Thoracic aorta (tissue), 2 donors: Measurements from ENCODE around the gene PTPRM. TPM values are rescaled to one million over a fixed set of nuclear protein-coding genes. Genes with fewer than 3 reads are reported as not detected.

Experiments used
- ATAC-seq: fragments of 150-250 bp; one replicate; pipeline ENCODE4 v1.8.0; 2017; ENCODE audit warnings: low read depth; ENCODE audit not compliant: insufficient number of reproducible peaks, low FRiP score
- DNase-seq: peaks from one replicate; pipeline ENCODE4 v3.0.0-alpha.2; 2020; ENCODE audit warnings: low spot score
- H3K27ac ChIP-seq, 2 donors: fragments of 200-600 bp; sonication (generic); 1 replicate in 1 of 2; 2 replicates in 1 of 2; pipeline ENCODE4 v1.5.1; 2016; ENCODE audit warnings: mild to moderate bottlenecking in 2 of 2, moderate library complexity in 2 of 2
- H3K27me3 ChIP-seq: fragments of 200-600 bp; sonication (generic); replicated peaks from 2 replicates; pipeline ENCODE4 v1.6.0; 2016; ENCODE audit warnings: mild to moderate bottlenecking; ENCODE audit not compliant: insufficient read depth
- H3K36me3 ChIP-seq: fragments of 200-600 bp; sonication (generic); one replicate; pipeline ENCODE4 v1.5.1; 2016
- H3K4me1 ChIP-seq, 2 donors: fragments of 200-600 bp; sonication (generic); 1 replicate in 1 of 2; 2 replicates in 1 of 2; pipeline versions ENCODE4 v1.5.1 to v1.6.0; 2016; ENCODE audit warnings: low read depth in 2 of 2, mild to moderate bottlenecking in 1 of 2; ENCODE audit not compliant: control insufficient read depth in 1 of 2
- H3K4me3 ChIP-seq: fragments of 200-600 bp; sonication (generic); 2 replicates; pipeline ENCODE4 v1.5.1; 2016; ENCODE audit warnings: mild to moderate bottlenecking
- H3K9me3 ChIP-seq: fragments of 200-600 bp; sonication (generic); 2 replicates; pipeline ENCODE4 v1.5.1; 2016
- CTCF ChIP-seq: fragments of 200-600 bp; sonication (generic); IDR thresholded peaks from one replicate; pipeline ENCODE4 v1.5.1; 2019; ENCODE audit warnings: antibody characterized with exemption
- total RNA-seq, 2 donors: library from RNA; depleted of rRNA; stranded (reverse); fragments of >200 nt; gene quantifications; one replicate each; pipeline versions ENCODE4 v1.1.0 to v1.2.3, GENCODE V29; 2016

Gene PTPRM
- total RNA-seq, 2 donors from 2014 or later = 90.3 to 102 TPM

- H3K27ac ChIP-seq = no peak overlapping the region
- H3K27me3 ChIP-seq = no peaks in the 10 kb centered on the region
- no peaks in the 10 kb centered on the region for H3K4me1 ChIP-seq
- ATAC-seq (no peak), DNase-seq (no peak)
- no peak for TF ChIP-seq CTCF
- no peaks in the 10 kb centered on the region for H3K9me3 ChIP-seq
- H3K36me3 ChIP-seq = no peaks in the 10 kb centered on the region
- H3K4me3 ChIP-seq = no peak overlapping the region
These were observed 444.2 kb downstream of the PTPRM start for GRCh38 chr18:8011361-8011760.

- no peak for TF ChIP-seq CTCF
- Histone ChIP-seq H3K4me1 (no peaks in the 10 kb centered on the region), H3K27ac (no peak overlapping the region), H3K9me3 (no peaks in the 10 kb centered on the region), H3K4me3 (no peak overlapping the region), H3K27me3 (no peaks in the 10 kb centered on the region), H3K36me3 (no peaks in the 10 kb centered on the region)
- ATAC-seq (no peak), DNase-seq (no peak)
These were observed 444.8 kb downstream of the PTPRM start for GRCh38 chr18:8011906-8012305.

- DNase-seq (no peak), ATAC-seq (no peak)
- H3K36me3 ChIP-seq = no peaks in the 10 kb centered on the region
- no peak overlapping the region for H3K4me3 ChIP-seq
- no peak overlapping the region for H3K27ac ChIP-seq
- no peak for TF ChIP-seq CTCF
- no peaks in the 10 kb centered on the region for H3K9me3 ChIP-seq
- no peaks in the 10 kb centered on the region for H3K4me1 ChIP-seq
- H3K27me3 ChIP-seq = no peaks in the 10 kb centered on the region
These were observed 451.7 kb downstream of the PTPRM start for GRCh38 chr18:8018701-8019331.

GRCh38 chr18:8019600-8019999 is 452.5 kb downstream of the PTPRM start:
- no peak overlapping the region for H3K27ac ChIP-seq
- DNase-seq (no peak), ATAC-seq (no peak)
- H3K9me3 ChIP-seq = no peaks in the 10 kb centered on the region
- no peaks in the 10 kb centered on the region for H3K36me3 ChIP-seq
- no peak overlapping the region for H3K4me3 ChIP-seq
- no peaks in the 10 kb centered on the region for H3K4me1 ChIP-seq
- TF ChIP-seq CTCF = no peak
- H3K27me3 ChIP-seq = no peaks in the 10 kb centered on the region

- ATAC-seq = no peak
- Histone ChIP-seq H3K36me3 (no peaks in the 10 kb centered on the region), H3K27ac (no peak overlapping the region), H3K4me1 (no peaks in the 10 kb centered on the region), H3K9me3 (no peaks in the 10 kb centered on the region), H3K27me3 (no peaks in the 10 kb centered on the region), H3K4me3 (no peak overlapping the region)
- no peak for DNase-seq
- no peak for TF ChIP-seq CTCF
These were observed 453.2 kb downstream of the PTPRM start for GRCh38 chr18:8020132-8020846.
